Neutrophil (primary cell): ENCODE data around the gene NOX4.
"Not testable (repeated sequence)": the region's sequence is repeated elsewhere in the genome, so short reads cannot be mapped to it uniquely, and the experiment has no call there.

ENCODE experiments used
- H3K27ac ChIP-seq: fragments of 200-600 bp; sonication (generic); 2 replicates; pipeline ENCODE4 v1.5.1; 2016; ENCODE audit warnings: mild to moderate bottlenecking, moderate library complexity
- H3K27me3 ChIP-seq: fragments of 200-600 bp; sonication (generic); 2 replicates; pipeline ENCODE4 v1.6.0; 2016; ENCODE audit warnings: mild to moderate bottlenecking
- H3K36me3 ChIP-seq: fragments of 200-600 bp; sonication (generic); 2 replicates; pipeline ENCODE4 v1.5.1; 2017
- H3K4me1 ChIP-seq, 2 experiments: fragments of 200-600 bp in 1 of 2; sonication (generic) in 1 of 2; 1 replicate in 1 of 2; 2 replicates in 1 of 2; pipeline versions ENCODE4 v1.5.1 to v1.6.1; 2013 to 2016; ENCODE audit warnings: low read depth in 1 of 2, low read length in 1 of 2, mild to moderate bottlenecking in 1 of 2, moderate library complexity in 1 of 2; ENCODE audit not compliant: control insufficient read depth in 1 of 2, insufficient read depth in 1 of 2
- H3K4me3 ChIP-seq, 2 experiments: fragments of 200-600 bp in 1 of 2; sonication (generic) in 1 of 2; 1 replicate in 1 of 2; 2 replicates in 1 of 2; pipeline ENCODE4 v1.5.1; 2013 to 2016; ENCODE audit warnings: low read depth in 1 of 2, low read length in 1 of 2, mild to moderate bottlenecking in 1 of 2, moderate library complexity in 1 of 2
- H3K9me3 ChIP-seq: fragments of 200-600 bp; sonication (generic); 2 replicates; pipeline ENCODE4 v1.5.1; 2016
- CTCF ChIP-seq: fragments of 200-600 bp; sonication (generic); IDR thresholded peaks from 2 replicates; pipeline ENCODE4 v1.5.1; 2016; ENCODE audit warnings: antibody characterized with exemption

NOX4 gene

DNA sequence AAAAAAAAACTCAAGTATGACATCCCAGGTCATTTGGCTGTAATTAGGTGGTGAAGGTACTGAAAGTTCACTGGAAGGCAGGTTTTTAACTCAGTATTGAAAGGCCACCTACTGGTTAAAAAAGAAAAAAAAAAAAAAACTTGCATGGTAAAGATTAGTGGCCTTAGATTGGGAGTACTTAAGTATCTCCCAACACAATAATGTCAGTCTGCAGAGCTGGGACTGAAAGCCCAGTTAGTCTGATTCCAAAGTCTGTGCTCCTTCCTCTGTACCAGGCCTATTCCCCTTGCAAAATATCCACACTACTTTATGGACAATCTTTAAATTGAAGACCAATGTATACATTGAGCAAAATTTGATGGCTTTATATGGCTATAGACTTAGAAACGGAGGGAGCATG, 85.5 kb downstream of the NOX4 start:
- Histone ChIP-seq H3K4me1 (no peaks in the 10 kb centered on the region), H3K27ac (no peak overlapping the region), H3K4me3 (no peak overlapping the region), H3K36me3 (no peaks in the 10 kb centered on the region), H3K27me3 (no peaks in the 10 kb centered on the region), H3K9me3 (no peaks in the 10 kb centered on the region)
- no peak for TF ChIP-seq CTCF

DNA sequence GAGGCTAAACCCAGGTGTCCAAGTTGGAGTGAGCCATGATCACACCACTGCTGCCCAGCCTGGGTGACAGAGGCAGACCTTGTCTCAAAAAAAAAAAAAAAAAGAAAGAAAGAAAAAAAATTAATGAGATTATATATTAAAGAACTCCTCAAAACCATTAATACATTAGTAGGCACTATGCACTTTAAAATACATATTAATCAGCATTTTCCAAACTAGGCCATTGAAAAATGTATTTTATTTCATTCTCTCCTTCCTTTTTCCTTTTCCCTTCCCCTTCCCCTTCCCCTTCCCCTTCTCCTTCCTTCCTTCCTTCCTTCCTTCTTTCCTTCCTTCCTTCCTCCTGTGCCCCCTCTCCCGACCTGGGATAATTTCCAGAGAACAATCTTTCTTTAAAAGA, 99.5 kb downstream of the NOX4 start:
- H3K36me3 ChIP-seq, H3K4me1 ChIP-seq, H3K27me3 ChIP-seq, H3K9me3 ChIP-seq, H3K27ac ChIP-seq, H3K4me3 ChIP-seq: not testable (repeated sequence)

DNA sequence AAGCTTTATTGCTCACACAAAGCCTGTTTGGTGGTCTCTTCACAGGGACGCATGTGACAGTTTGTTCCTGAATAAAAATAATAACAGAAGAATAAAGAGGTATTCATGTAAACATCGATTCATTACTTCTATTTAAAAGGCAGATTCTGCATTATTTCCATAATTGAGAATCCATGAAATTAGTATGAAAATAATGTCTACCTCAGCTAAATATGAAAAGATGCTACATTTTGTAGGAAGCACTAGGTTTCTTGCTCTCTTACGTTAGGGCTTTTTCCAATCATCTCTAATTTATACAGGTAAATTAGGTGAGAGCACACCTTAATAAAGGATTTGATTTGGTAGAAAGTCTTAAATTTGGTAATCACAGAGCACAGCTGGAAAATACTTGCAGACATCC, 103.7 kb downstream of the NOX4 start:
- H3K9me3 ChIP-seq, H3K27ac ChIP-seq, H3K27me3 ChIP-seq, H3K4me1 ChIP-seq, H3K36me3 ChIP-seq, H3K4me3 ChIP-seq: not testable (repeated sequence)

- not testable (repeated sequence) for H3K27me3 ChIP-seq, H3K27ac ChIP-seq, H3K4me3 ChIP-seq, H3K4me1 ChIP-seq, H3K9me3 ChIP-seq, H3K36me3 ChIP-seq
Measured at GRCh38 chr11:89382986-89383385, 108.2 kb downstream of the NOX4 start.

DNA sequence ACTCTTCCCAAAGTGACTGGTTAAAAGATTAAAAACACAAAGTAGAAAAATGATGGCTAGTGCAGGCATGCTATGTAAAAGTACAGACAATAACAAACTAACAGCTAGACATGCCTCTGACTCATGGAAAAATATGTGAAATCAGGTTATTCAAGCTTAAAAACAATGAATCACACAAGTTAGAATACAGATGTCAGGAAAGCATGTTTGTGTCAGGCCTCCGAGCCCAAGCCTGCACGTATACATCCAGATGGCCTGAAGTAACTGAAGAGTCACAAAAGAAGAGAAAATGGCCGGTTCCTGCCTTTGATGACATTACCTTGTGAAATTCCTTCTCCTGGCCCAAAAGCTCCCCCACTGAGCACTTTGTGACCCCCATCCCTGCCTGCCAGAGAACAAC, 110.1 kb downstream of the NOX4 start:
- H3K36me3 ChIP-seq, result no peaks in the 10 kb centered on the region
- H3K4me1 ChIP-seq, result no peaks in the 10 kb centered on the region
- no peak for TF ChIP-seq CTCF
- no peaks in the 10 kb centered on the region for H3K9me3 ChIP-seq
- H3K27me3 ChIP-seq, result no peaks in the 10 kb centered on the region
- no peak overlapping the region for H3K27ac ChIP-seq
- H3K4me3 ChIP-seq, result no peak overlapping the region

GRCh38 chr11:89379976-89380771, 111.0 kb downstream of the NOX4 start:
- not testable (repeated sequence) for H3K4me1 ChIP-seq, H3K27me3 ChIP-seq, H3K9me3 ChIP-seq, H3K4me3 ChIP-seq, H3K36me3 ChIP-seq, H3K27ac ChIP-seq

- H3K4me1 ChIP-seq, H3K4me3 ChIP-seq, H3K9me3 ChIP-seq, H3K27me3 ChIP-seq, H3K36me3 ChIP-seq, H3K27ac ChIP-seq: not testable (repeated sequence)
Measured at GRCh38 chr11:89378986-89379385, 112.2 kb downstream of the NOX4 start.

GRCh38 chr11:89369356-89369755, 121.8 kb downstream of the NOX4 start:
- H3K4me1 ChIP-seq, H3K36me3 ChIP-seq, H3K27me3 ChIP-seq, H3K27ac ChIP-seq, H3K9me3 ChIP-seq, H3K4me3 ChIP-seq: not testable (repeated sequence)

- H3K4me3 ChIP-seq, H3K27ac ChIP-seq, H3K9me3 ChIP-seq, H3K27me3 ChIP-seq, H3K36me3 ChIP-seq, H3K4me1 ChIP-seq: not testable (repeated sequence)
Measured at GRCh38 chr11:89364856-89365255, 126.3 kb downstream of the NOX4 start.
